ENCODE results near the gene ARID3A. TPM values are rescaled to one million over a fixed set of nuclear protein-coding genes. Genes with fewer than 3 reads are reported as not detected.
"Not testable (repeated sequence)": the region's sequence is repeated elsewhere in the genome, so short reads cannot be mapped to it uniquely, and the experiment has no call there.

The ARID3A gene, protein sequence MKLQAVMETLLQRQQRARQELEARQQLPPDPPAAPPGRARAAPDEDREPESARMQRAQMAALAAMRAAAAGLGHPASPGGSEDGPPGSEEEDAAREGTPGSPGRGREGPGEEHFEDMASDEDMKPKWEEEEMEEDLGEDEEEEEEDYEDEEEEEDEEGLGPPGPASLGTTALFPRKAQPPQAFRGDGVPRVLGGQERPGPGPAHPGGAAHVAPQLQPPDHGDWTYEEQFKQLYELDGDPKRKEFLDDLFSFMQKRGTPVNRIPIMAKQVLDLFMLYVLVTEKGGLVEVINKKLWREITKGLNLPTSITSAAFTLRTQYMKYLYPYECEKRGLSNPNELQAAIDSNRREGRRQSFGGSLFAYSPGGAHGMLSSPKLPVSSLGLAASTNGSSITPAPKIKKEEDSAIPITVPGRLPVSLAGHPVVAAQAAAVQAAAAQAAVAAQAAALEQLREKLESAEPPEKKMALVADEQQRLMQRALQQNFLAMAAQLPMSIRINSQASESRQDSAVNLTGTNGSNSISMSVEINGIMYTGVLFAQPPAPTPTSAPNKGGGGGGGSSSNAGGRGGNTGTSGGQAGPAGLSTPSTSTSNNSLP
- polyA plus RNA-seq (2012; ENCODE audit: low read depth, missing spikeins), result 24.1 TPM

DNA sequence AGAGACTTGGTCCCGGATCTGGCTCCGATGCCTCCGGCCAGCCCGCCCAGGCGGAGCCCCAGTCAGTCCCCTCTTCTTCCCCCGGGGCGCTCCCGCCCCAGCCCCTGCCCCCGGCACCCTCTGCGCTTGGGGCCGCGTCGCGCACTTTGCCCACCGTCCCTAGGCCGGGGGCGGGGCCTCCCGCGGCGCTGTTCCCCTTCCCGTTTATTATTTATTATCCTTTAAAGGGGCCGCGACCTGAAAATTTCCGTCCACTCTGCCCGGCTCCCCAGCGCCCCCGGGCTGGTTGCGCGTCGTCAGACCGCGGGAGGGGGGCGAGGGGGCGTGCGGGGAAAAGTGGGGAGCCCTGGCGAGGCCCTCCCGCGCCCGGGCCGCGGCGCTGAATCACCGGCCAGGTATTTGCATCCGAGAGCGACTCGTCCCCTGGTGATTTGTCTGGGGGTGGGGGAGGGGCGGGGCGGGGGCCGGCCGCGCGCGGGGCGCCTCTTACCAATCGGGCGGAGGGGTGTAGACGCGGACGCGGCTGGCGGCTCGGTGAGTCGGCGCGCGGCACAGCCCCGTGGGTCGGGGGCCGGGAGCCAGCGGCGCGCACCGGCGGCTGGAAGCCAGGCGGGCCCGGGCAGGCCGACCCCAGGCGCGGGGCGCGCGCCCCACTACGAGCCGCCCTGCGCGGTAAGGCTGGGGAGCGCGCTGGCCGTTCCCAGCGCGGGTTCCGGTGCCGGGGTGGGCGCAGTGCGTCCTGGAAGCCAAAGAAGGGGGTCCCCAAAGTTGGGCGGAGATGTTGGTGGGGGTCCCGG lies at the start of gene ARID3A:
Gene ARID3A (plus strand): TSS at position 510 of the 797 bp plus-strand sequence. CDS start 3,494 bp downstream, outside the sequence.
- TF ChIP-seq POU2F2 (IDR thresholded peaks at IDR 0.05; ENCODE audit: low read depth, low read length), result no peak
- TF ChIP-seq PAX5 (IDR thresholded peaks at IDR 0.05; ENCODE audit: insufficient read depth, low read length, severe bottlenecking), result no peak
- peak; percentile 57 for TF ChIP-seq SPI1 (IDR thresholded peaks at IDR 0.05; ENCODE audit: low read depth, low read length)
- TF ChIP-seq TAF1 (IDR thresholded peaks at IDR 0.05; ENCODE audit: low read depth, low read length), result no peak
- FAIRE-seq (peak; percentile 88), DNase-seq (ENCODE audit: insufficient read length, low spot score) (no peak)

DNA sequence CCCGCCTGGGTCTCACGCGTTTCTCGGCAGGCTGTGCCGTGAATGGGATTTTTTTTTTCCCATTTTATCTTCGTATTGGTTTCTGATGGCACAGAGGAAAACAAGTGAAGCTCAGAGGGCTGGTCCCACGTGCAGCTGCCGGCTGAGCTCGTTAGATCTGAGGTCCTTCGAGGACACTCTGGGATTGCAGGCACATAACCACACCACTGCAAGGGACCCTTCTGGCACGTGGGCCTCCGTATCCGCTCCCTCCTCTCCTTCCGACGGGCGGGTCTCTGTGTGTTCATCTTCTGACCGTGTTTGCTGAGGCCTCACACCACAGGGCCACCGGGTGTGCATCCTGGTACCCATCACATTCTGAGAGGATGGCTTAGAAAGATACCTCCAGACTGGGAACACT lies 49.7 kb upstream of the ARID3A start:
- no peak for TF ChIP-seq POLR2AphosphoS5 (IDR thresholded peaks at IDR 0.05; ENCODE audit: low read depth, low read length)
- no peak for TF ChIP-seq TAF1 (IDR thresholded peaks at IDR 0.05; ENCODE audit: low read depth, low read length)
- TF ChIP-seq POLR2A (IDR thresholded peaks at IDR 0.05; ENCODE audit: low read depth, low read length), result no peak
- no peak for TF ChIP-seq SPI1 (IDR thresholded peaks at IDR 0.05; ENCODE audit: low read depth, low read length)
- no peak for TF ChIP-seq POU2F2 (IDR thresholded peaks at IDR 0.05; ENCODE audit: low read depth, low read length)
- no peak for TF ChIP-seq PAX5 (IDR thresholded peaks at IDR 0.05; ENCODE audit: insufficient read depth, low read length, severe bottlenecking)
- FAIRE-seq, result no peak

DNA sequence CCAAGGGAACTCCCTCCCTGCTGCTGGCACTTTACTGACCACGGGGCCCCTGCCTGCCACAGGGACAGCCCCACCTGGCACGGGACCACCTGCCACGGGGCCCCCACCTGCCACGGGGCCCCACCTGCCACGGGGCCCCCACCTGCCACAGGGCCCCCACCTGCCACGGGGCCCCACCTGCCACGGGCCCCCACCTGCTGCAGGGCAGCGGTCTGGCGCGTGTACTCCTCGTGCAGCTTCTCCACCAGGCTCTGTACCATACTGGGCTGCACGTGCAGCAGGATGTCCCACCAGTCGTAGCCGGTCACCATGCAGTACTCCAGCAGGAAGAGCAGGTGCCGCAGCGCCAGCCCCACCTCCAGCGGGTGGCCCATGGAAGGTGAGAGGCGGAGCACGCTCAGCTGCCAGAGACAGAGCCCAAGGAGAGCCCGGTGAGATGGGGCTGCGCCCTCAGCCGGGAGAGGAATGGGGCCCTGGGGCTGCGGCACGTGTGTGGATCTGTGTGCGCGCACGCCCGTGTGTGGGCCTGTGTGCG lies 49.0 kb upstream of the ARID3A start:
- TF ChIP-seq POLR2AphosphoS5 (IDR thresholded peaks at IDR 0.05; ENCODE audit: low read depth, low read length), result no peak
- no peak for TF ChIP-seq TAF1 (IDR thresholded peaks at IDR 0.05; ENCODE audit: low read depth, low read length)
- TF ChIP-seq POLR2A (IDR thresholded peaks at IDR 0.05; ENCODE audit: low read depth, low read length), result no peak
- TF ChIP-seq POU2F2 (IDR thresholded peaks at IDR 0.05; ENCODE audit: low read depth, low read length), result no peak
- no peak for TF ChIP-seq SPI1 (IDR thresholded peaks at IDR 0.05; ENCODE audit: low read depth, low read length)
- TF ChIP-seq PAX5 (IDR thresholded peaks at IDR 0.05; ENCODE audit: insufficient read depth, low read length, severe bottlenecking), result no peak
- no peak for FAIRE-seq
- DNase-seq (ENCODE audit: insufficient read length, low spot score), result no peak

More for the DNA sequence above, 49.7 kb upstream of the ARID3A start:
- no peak for DNase-seq (ENCODE audit: insufficient read length, low spot score)

DNA sequence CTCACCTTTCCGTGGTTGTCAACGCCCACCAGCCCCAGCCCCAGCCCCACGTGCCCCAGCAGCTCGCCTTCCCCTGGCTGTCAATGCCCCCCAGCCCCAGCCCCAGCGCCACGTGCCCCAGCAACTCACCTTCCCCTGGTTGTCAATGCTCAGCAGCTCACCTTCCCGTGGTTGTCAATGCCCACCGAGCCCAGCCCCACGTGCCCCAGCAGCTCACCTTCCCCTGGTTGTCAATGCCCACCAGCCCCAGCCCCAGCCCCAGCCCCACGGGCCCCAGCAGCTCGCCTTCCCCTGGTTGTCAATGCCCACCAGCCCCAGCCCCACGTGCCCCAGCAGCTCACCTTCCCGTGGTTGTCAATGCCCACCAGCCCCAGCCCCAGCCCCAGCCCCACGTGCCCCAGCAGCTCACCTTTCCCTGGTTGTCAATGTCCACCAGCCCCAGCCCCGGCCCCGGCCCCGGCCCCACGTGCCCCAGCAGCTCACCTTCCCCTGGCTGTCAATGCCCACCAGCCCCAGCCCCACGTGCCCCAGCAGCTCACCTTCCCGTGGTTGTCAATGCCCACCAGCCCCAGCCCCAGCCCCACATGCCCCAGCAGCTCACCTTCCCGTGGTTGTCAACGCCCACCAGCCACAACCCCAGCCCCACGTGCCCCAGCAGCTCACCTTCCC lies 47.7 kb upstream of the ARID3A start:
- FAIRE-seq; DNase-seq (ENCODE audit: insufficient read length, low spot score): not testable (repeated sequence)

DNA sequence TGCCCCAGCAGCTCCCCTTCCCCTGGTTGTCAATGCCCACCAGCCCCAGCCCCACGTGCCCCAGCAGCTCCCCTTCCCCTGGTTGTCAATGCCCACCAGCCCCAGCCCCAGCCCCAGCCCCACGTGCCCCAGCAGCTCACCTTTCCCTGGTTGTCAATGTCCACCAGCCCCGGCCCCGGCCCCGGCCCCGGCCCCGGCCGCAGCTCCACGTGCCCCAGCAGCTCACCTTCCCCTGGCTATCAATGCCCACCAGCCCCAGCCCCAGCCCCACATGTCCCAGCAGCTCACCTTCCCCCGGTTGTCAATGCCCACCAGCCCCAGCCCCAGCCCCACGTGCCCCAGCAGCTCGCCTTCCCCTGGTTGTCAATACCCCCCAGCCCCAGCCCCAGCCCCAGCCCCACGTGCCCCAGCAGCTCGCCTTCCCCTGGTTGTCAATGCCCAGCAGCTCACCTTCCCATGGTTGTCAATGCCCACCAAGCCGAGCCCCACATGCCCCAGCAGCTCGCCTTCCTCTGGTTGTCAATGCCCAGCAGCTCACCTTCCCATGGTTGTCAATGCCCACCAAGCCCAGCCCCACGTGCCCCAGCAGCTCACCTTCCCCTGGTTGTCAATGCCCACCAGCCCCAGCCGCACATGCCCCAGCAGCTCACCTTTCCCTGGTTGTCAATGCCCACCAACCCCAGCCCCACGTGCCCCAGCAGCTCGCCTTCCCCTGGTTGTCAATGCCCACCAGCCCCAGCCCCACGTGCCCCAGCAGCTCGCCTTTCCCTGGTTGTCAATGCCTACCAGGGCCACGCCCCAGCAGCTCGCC lies 46.9 kb upstream of the ARID3A start:
- peak; percentile 35 for FAIRE-seq
- DNase-seq (ENCODE audit: insufficient read length, low spot score), result not testable (repeated sequence)

DNA sequence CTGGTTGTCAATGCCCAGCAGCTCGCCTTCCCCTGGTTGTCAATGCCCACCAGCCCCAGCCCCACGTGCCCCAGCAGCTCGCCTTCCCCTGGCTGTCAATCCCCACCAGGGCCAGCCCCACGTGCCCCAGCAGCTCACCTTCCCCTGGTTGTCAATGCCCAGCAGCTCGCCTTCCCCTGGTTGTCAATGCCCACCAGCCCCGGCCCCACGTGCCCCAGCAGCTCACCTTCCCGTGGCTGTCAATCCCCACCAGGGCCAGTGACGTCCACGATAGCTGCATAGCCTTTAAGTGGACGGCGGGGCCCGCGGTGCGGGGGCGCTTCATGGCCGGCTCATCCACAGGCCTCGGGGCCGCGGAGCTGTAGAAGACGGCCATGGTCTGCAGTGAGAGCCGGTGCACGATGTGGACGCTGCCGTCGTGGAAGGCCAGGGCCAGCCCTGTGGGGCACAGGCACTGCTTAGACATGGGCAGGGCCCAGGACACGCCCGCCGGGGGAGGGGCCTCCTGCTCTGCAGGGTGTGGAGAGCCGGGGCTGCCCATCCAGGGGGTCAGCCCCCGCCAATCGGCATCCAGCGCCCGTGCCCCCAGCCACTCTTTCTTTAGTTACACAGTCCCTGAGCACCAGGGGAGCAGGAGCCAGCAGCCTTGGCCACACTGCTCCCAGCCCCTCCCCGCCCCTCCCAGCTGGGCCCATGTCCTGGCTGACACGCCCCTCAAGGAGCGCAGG lies 46.0 kb upstream of the ARID3A start:
- FAIRE-seq (peak; percentile 60), DNase-seq (ENCODE audit: insufficient read length, low spot score) (no peak)
- TF ChIP-seq SPI1 (IDR thresholded peaks at IDR 0.05; ENCODE audit: low read depth, low read length) (no peak), TAF1 (IDR thresholded peaks at IDR 0.05; ENCODE audit: low read depth, low read length) (no peak), POU2F2 (IDR thresholded peaks at IDR 0.05; ENCODE audit: low read depth, low read length) (no peak), POLR2AphosphoS5 (IDR thresholded peaks at IDR 0.05; ENCODE audit: low read depth, low read length) (no peak), PAX5 (IDR thresholded peaks at IDR 0.05; ENCODE audit: insufficient read depth, low read length, severe bottlenecking) (no peak), POLR2A (IDR thresholded peaks at IDR 0.05; ENCODE audit: low read depth, low read length) (no peak)

DNA sequence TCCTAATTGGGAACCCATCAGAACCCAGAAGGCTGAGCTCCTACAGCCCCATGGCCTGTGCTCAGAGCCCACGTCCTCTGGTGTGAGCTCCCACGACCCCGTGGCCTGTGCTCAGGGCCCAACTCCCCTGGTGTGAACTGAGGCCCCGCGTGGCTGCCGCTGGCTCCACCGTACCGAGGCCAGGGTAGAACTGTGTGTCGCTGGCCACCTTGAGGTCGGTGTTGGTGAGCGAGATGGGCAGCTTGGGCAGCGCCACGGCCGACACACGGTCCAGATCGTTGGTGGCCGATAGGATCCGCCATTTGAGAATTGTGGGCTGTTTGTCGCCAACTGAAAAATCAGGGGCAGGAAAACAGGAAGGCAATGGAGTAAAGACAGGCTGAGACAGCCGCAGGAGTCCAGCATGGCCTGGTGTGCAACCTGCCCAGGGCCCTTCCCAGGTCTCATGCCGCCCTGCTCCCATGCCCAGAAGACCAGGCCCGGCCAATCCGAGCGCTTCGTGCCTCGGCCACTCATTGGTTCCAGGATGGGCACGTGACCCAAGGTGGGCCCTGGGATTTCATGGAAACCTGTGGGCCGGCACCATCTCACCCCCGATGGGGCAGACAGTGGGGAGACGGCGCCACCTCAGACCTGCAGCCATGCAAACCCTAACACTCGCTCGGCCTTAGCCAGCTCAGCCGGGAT lies 44.3 kb upstream of the ARID3A start:
- TF ChIP-seq PAX5 (IDR thresholded peaks at IDR 0.05; ENCODE audit: insufficient read depth, low read length, severe bottlenecking) (no peak), POLR2AphosphoS5 (IDR thresholded peaks at IDR 0.05; ENCODE audit: low read depth, low read length) (no peak), TAF1 (IDR thresholded peaks at IDR 0.05; ENCODE audit: low read depth, low read length) (no peak), POLR2A (IDR thresholded peaks at IDR 0.05; ENCODE audit: low read depth, low read length) (no peak), SPI1 (IDR thresholded peaks at IDR 0.05; ENCODE audit: low read depth, low read length) (no peak), POU2F2 (IDR thresholded peaks at IDR 0.05; ENCODE audit: low read depth, low read length) (no peak)
- no peak for DNase-seq (ENCODE audit: insufficient read length, low spot score)
- FAIRE-seq, result no peak
